ENCODE measurements around the gene OSBP.

DNA sequence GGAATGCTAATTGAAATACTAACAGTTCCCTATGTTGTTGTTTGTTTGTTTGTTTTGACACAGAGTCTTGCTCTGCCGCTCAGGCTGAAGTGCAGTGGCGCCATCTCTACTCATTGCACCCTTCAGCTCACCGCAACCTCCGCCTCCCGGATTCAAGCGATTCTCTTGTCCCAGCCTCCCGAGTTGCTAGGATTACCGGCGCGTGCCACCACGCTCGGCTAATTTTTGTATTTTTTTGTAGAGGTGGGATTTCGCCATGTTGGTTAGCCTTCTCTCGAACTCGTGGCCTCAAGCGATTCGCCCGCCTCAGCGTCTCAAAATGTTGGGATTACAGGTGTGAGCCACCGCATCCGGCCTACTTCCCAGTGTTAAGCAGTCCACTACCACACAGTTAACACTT lies 62.3 kb downstream of the OSBP start:
- TF ChIP-seq, protein P1, sequence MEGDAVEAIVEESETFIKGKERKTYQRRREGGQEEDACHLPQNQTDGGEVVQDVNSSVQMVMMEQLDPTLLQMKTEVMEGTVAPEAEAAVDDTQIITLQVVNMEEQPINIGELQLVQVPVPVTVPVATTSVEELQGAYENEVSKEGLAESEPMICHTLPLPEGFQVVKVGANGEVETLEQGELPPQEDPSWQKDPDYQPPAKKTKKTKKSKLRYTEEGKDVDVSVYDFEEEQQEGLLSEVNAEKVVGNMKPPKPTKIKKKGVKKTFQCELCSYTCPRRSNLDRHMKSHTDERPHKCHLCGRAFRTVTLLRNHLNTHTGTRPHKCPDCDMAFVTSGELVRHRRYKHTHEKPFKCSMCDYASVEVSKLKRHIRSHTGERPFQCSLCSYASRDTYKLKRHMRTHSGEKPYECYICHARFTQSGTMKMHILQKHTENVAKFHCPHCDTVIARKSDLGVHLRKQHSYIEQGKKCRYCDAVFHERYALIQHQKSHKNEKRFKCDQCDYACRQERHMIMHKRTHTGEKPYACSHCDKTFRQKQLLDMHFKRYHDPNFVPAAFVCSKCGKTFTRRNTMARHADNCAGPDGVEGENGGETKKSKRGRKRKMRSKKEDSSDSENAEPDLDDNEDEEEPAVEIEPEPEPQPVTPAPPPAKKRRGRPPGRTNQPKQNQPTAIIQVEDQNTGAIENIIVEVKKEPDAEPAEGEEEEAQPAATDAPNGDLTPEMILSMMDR (IDR thresholded peaks at IDR 0.05; ENCODE audit: insufficient read depth, low read length) = no peak
- no peak for TF ChIP-seq POLR2AphosphoS5 (IDR thresholded peaks at IDR 0.05; ENCODE audit: low read depth)
- TF ChIP-seq GABPA (IDR thresholded peaks at IDR 0.05; ENCODE audit: low read depth) = no peak
